Esophagus squamous epithelium (tissue), 5 donors: ENCODE measurements around the gene NOXA1. TPM values are rescaled to one million over a fixed set of nuclear protein-coding genes. Genes with fewer than 3 reads are reported as not detected.

Source experiments
- DNase-seq: peaks from one replicate; lab custom pipeline; 2025; lab: John Stamatoyannopoulos, UW
- H3K27ac ChIP-seq, 4 donors: fragments of 200-600 bp; sonication (generic); one replicate each; pipeline ENCODE4 v1.5.1; 2016 to 2019; ENCODE audit warnings: mild to moderate bottlenecking in 1 of 4
- H3K27me3 ChIP-seq, 4 donors: fragments of 200-600 bp; sonication (generic); 1 replicate in 3 of 4; 2 replicates in 1 of 4; pipeline versions ENCODE4 v1.5.1 to v1.6.0; 2017 to 2021; ENCODE audit warnings: antibody characterized with exemption in 1 of 4
- H3K36me3 ChIP-seq, 3 donors: fragments of 200-600 bp; sonication (generic); one replicate each; pipeline ENCODE4 v1.5.1; 2016 to 2019
- H3K4me1 ChIP-seq, 3 donors: fragments of 200-600 bp; sonication (generic); one replicate each; pipeline ENCODE4 v1.5.1; 2017 to 2019
- H3K4me3 ChIP-seq, 4 donors: fragments of 200-600 bp; sonication (generic); 1 replicate in 3 of 4; 2 replicates in 1 of 4; pipeline ENCODE4 v1.5.1; 2016 to 2019; ENCODE audit warnings: mild to moderate bottlenecking in 2 of 4, moderate library complexity in 1 of 4
- H3K9me3 ChIP-seq, 3 donors: fragments of 200-600 bp; sonication (generic); one replicate each; pipeline ENCODE4 v1.5.1; 2016 to 2019
- CTCF ChIP-seq, 6 experiments: fragments of 450-650 bp in 4 of 6; fragments of 200-600 bp in 2 of 6; sonication (generic) in 2 of 6; IDR thresholded peaks; one replicate each; pipeline ENCODE4 v1.5.1; 2016 to 2019; ENCODE audit warnings: antibody characterized with exemption in 6 of 6, mild to moderate bottlenecking in 4 of 6, moderate library complexity in 4 of 6
- POLR2A ChIP-seq, 4 donors: fragments of 450-650 bp; IDR thresholded peaks; one replicate each; pipeline ENCODE4 v1.6.1; 2017; ENCODE audit warnings: antibody characterized with exemption in 4 of 4, mild to moderate bottlenecking in 4 of 4, moderate library complexity in 3 of 4
- WGBS, 2 donors: methylation state at CpG; one replicate each; pipeline ENCODE4 v1.1.5; 2018; 5-methylcytosine and 5-hydroxymethylcytosine counted together
- intact Hi-C: fragments of 100-400 bp; cut with DNase I; formaldehyde crosslinking; loops from one replicate; pipeline ENCODE4 v1.15.0; 2022
- total RNA-seq, 4 donors: library from RNA; depleted of rRNA; stranded (reverse); fragments of >200 nt; gene quantifications; one replicate each; pipeline ENCODE4 v1.1.0, GENCODE V29; 2016
- donor health status: DM: yes; HTN: yes; CAD: no.

The NOXA1 gene
- total RNA-seq, 4 donors from 2014 or later: 2.1 to 7.4 (median 4.8) TPM

GRCh38 chr9:137416563-137417151 lies 6.5 kb upstream of the NOXA1 start:
- H3K36me3 ChIP-seq: peaks cover 0 to 20% (median 0%) of the 10 kb centered on the region in 3 donors
- H3K27ac ChIP-seq: peak overlapping the region in 2 of 4 donors; percentile 44 to 48
- 76% methylated on average over 7 of the region's 45 CpGs; no CpG with 5 or more reads in 1 of the 2 donors for WGBS, 2 donors
- intact Hi-C loops: no loop called here
- H3K4me1 ChIP-seq: peaks cover 12 to 46% (median 16%) of the 10 kb centered on the region in 3 donors
- no peaks in the 10 kb centered on the region for H3K27me3 ChIP-seq
- DNase-seq: no peak
- peak overlapping the region in 3 of 4 donors; percentile 32 to 48 (median 41) for H3K4me3 ChIP-seq
- no peak for TF ChIP-seq POLR2A (IDR thresholded peaks at IDR 0.05)
- no peak for TF ChIP-seq CTCF (IDR thresholded peaks at IDR 0.05)
- no peaks in the 10 kb centered on the region for H3K9me3 ChIP-seq

GRCh38 chr9:137417161-137418021 lies 5.8 kb upstream of the NOXA1 start:
- no peak for DNase-seq
- intact Hi-C loops: no loop called here
- WGBS, 2 donors: 71 to 100% methylated on average over 3 to 43 of the region's 99 CpGs
- Histone ChIP-seq H3K4me3 (peak overlapping the region in 3 of 4 donors; percentile 32 to 48 (median 41)), H3K27me3 (no peaks in the 10 kb centered on the region), H3K9me3 (no peaks in the 10 kb centered on the region), H3K27ac (peak overlapping the region in 2 of 4 donors; percentile 44 to 48), H3K36me3 (peaks cover 0 to 20% (median 0%) of the 10 kb centered on the region in 3 donors), H3K4me1 (peaks cover 9 to 46% (median 17%) of the 10 kb centered on the region in 3 donors)
- TF ChIP-seq POLR2A (IDR thresholded peaks at IDR 0.05): no peak
- TF ChIP-seq CTCF (IDR thresholded peaks at IDR 0.05): no peak

- H3K36me3 ChIP-seq: peaks cover 0 to 17% (median 0%) of the 10 kb centered on the region in 3 donors
Measured at GRCh38 chr9:137421838-137422603, 1.2 kb upstream of the NOXA1 start.

GRCh38 chr9:137423514-137424291 lies 510 bp downstream of the NOXA1 start:
- peaks cover 17 to 46% (median 19%) of the 10 kb centered on the region in 3 donors for H3K4me1 ChIP-seq
- peak overlapping the region; percentile 72 to 100 (median 95) for H3K4me3 ChIP-seq
- peaks cover 0 to 7% (median 0%) of the 10 kb centered on the region in 3 donors for H3K36me3 ChIP-seq
- 14 to 100% methylated on average over 1 to 12 of the region's 77 CpGs for WGBS, 2 donors
- intact Hi-C loops: no loop called here
- no peak for DNase-seq
- no peaks in the 10 kb centered on the region for H3K9me3 ChIP-seq
- H3K27ac ChIP-seq: peak overlapping the region; percentile 68 to 95 (median 93)
- H3K27me3 ChIP-seq: no peaks in the 10 kb centered on the region
- TF ChIP-seq CTCF (IDR thresholded peaks at IDR 0.05) (peak in 1 of 6 experiments; percentile 16), POLR2A (IDR thresholded peaks at IDR 0.05) (no peak)

More at GRCh38 chr9:137421838-137422603, 1.2 kb upstream of the NOXA1 start:
- DNase-seq: no peak
- H3K27me3 ChIP-seq: no peaks in the 10 kb centered on the region
- peaks cover 17 to 56% (median 19%) of the 10 kb centered on the region in 3 donors for H3K4me1 ChIP-seq
- TF ChIP-seq CTCF (IDR thresholded peaks at IDR 0.05): no peak
- TF ChIP-seq POLR2A (IDR thresholded peaks at IDR 0.05): no peak
- H3K27ac ChIP-seq: peak overlapping the region; percentile 68 to 95 (median 86)
- no peaks in the 10 kb centered on the region for H3K9me3 ChIP-seq
- H3K4me3 ChIP-seq: peak overlapping the region; percentile 72 to 100 (median 95)
- WGBS, 2 donors: 0 to 3% methylated on average over 8 to 11 of the region's 11 CpGs
- intact Hi-C loops: no loop called here
